ENCODE measurements around the gene C19orf53. TPM values are rescaled to one million over a fixed set of nuclear protein-coding genes. Genes with fewer than 3 reads are reported as not detected.

C19orf53 gene
- 100 to 1,000 TPM in 3 of 4 donors, 10 to 100 TPM in 1; 90.1 to 133 (median 113) TPM for total RNA-seq

DNA sequence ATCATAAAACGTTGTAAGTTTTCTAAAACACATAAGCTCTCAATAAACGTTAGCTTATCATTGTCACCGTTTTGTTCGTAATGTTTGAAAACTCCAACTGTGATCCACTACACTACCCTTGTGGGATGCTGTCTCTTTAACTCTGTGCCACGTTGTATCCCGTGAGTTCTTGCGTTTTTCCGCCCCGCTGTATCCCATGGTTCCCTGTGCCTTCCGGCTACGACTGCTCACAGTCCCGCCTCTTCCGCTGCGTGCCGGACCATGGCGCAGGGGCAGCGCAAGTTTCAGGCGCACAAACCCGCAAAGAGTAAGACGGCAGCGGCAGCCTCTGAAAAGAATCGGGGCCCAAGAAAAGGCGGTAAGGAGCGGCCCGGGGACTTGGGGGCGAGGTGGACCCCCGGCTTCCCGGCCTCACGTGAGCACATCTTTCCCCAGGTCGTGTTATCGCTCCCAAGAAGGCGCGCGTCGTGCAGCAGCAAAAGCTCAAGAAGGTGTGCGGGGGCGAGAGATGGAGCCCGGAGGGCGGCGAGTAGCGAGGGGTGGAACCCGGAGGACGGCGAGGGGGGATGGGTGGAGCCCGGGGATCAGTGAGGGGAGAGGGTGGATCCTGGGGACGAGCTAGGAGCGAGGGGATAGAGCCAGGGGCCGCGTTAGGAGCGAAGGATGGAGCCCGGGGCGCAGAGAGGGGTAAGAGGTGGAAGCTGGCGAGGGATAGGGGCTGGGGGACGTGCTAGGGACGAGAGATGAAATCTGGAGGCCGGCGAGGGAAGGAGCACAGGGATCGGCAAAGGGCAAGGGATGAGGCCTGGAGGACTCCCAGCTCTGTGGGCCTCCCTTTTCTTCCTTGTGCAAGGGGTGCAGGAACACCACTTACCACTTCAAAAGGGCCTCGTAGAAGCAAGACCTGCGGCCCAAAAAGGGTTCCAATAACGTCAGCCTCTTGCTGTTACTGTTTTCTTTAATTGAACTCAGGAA, at the start of gene C19orf53:
Gene C19orf53 (plus strand): TSS at position 240 of the 975 bp plus-strand sequence. CDS start 22 bp downstream, at position 262.
- TF ChIP-seq, protein P1, sequence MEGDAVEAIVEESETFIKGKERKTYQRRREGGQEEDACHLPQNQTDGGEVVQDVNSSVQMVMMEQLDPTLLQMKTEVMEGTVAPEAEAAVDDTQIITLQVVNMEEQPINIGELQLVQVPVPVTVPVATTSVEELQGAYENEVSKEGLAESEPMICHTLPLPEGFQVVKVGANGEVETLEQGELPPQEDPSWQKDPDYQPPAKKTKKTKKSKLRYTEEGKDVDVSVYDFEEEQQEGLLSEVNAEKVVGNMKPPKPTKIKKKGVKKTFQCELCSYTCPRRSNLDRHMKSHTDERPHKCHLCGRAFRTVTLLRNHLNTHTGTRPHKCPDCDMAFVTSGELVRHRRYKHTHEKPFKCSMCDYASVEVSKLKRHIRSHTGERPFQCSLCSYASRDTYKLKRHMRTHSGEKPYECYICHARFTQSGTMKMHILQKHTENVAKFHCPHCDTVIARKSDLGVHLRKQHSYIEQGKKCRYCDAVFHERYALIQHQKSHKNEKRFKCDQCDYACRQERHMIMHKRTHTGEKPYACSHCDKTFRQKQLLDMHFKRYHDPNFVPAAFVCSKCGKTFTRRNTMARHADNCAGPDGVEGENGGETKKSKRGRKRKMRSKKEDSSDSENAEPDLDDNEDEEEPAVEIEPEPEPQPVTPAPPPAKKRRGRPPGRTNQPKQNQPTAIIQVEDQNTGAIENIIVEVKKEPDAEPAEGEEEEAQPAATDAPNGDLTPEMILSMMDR (IDR thresholded peaks at IDR 0.05; ENCODE audit: low read depth): no peak

DNA sequence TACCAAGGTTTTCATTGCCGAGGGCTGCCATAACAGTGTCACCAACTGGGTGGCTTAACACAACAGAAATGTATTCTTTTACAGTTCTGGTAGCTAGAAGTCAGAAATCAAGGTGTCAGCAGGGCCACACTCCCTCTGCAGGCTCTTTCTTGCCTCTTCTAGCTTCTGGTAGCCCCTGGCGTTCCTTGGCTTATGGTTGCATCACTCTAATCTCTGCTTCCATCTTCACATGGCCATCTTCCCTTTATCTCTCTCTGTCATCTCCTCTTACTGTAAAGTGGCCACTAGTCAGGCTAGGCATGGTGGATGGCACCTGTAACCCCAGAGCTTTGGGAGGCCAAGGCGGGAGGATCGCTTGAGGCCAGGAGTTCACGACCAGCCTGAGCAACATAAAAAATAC, 47.9 kb upstream of the C19orf53 start:
- TF ChIP-seq, protein P1 (IDR thresholded peaks at IDR 0.05; ENCODE audit: low read depth): no peak

DNA sequence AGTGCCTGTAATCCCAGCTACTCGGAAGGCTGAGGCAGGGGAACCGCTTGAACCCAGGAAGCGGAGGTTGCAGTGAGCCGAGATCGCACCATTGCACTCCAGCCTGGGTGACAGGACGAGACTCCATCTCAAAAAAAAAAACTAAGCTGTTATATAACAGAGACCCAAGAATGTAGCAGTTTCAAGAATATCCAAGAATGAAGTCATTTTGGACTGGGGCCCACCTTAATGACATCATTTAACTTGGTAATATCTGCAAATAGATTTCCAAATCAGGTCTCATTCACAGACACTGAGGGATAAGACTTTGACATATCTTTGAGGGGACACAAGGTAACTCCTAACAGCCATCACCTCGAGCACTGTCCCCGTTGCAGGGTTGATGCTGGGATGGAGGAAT, 46.5 kb upstream of the C19orf53 start:
- TF ChIP-seq, protein P1 (IDR thresholded peaks at IDR 0.05; ENCODE audit: low read depth): no peak

DNA sequence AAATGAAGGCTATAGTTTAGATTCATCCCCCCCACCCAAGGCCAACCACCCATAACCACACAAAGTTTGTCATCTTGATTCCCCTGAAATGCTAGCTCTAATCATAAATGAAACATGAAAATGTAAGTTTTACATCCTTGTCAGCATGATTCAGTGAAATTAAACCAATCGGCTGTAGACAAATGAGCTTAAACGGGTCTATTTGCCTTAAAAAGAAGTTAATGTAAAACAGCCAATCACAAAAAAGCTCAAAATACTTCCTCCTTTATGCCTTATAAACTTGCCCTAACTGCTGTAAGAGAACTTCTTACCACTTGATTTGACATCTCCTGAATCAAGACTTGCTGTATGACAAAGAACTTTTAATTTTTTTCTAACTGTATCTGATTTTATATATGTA, 44.4 kb upstream of the C19orf53 start:
- TF ChIP-seq, protein P1 (IDR thresholded peaks at IDR 0.05; ENCODE audit: low read depth): no peak

DNA sequence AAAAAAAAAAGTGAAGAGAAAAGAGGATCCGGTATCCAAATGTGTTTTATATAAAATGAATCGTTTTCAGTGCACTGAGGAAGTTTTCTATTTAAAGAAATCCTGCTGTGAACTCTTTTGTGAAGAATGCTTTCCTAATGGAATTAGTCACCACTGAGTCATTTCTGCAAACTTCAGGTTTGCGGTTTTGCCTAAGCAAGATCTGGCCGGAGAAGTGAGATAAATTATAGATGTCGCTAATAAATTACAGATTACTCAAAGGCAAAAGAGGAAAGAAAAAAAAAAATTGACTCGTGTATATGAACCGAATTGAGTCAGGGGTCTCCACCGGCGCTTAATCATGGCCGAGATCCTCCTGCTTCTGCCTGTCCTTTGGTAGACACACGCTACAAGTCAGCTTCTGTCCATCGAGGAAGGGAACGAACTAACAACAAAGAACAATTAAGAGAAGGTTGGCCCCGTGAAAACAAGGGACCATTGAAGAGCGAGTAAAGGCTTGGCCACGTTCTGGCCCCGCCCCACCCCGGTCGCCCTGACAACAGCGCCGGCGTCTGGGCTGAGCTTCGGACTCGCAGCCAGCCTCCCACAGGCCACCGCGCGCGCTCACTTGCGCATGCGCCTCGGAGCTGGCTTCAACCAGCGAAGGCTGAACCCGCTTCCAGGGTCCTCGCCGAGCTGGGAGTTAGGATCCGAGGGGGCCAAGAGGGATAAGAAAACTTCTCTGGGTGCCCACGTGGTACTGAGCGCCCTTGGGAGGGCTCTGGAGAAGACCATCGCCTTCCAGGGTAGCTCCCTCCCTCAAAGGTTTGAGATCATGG, 42.9 kb upstream of the C19orf53 start:
- TF ChIP-seq, protein P1 (IDR thresholded peaks at IDR 0.05; ENCODE audit: low read depth): no peak

DNA sequence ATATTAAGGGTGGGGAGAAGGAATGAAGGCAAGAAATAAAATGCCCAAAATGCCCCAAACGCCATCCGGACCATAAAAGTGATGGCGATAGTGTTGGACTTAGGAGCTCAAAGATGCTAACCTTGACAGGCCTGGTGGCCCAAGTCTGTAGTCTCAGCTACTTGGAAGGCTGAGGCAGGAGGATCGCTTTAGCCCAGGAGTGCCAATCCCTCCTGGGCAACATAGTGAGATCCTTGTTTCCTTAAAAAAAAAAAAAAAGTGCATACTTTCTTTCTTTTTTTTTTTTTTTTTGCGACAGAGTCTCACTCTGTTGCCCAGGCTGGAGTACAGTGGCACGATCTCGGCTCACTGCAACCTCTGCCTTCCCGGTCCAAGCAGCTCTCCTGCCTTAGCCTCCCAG, 41.9 kb upstream of the C19orf53 start:
- TF ChIP-seq, protein P1 (IDR thresholded peaks at IDR 0.05; ENCODE audit: low read depth): no peak

DNA sequence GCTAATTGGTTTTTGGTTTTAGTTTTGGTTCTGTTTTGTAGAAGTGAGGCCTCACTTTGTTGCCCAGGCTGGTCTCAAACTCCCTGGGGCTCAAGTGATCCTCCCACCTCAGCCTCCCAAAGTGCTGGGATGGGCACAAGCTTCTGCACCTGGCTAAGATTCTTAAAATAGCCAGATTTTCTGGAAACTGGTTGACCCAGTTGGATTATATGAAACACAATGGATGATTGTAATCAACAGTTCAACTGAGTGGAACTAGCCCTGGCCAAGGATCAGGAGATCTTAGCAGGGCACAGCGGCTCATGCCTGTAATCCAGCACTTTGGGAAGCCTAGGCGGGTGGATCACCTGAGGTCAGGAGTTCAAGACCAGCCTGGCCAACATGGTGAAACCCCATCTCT, 39.5 kb upstream of the C19orf53 start:
- TF ChIP-seq, protein P1 (IDR thresholded peaks at IDR 0.05; ENCODE audit: low read depth): no peak

All from subcutaneous adipose tissue (tissue), 4 donors.